NCI-H2171 treated with DMSO at 0.1 percent for 48 hours (cell line): ENCODE measurements around the gene FGGY.
A peak's percentile ranks its signal among the peaks of the same experiment; 100 is the strongest.

ENCODE experiments used
- DNase-seq: peaks from one replicate; lab custom pipeline; 2025; lab: John Stamatoyannopoulos, UW

FGGY gene

GRCh38 chr1:59315529-59316463 is 18.9 kb downstream of the FGGY start:
- no peak for DNase-seq

- no peak for DNase-seq
Observed at GRCh38 chr1:59316497-59317128, 19.7 kb downstream of the FGGY start.

- peak; percentile 11 for DNase-seq
Observed at GRCh38 chr1:59317343-59317742, 20.4 kb downstream of the FGGY start.

GRCh38 chr1:59317780-59318179 is 20.9 kb downstream of the FGGY start:
- no peak for DNase-seq

- DNase-seq, result no peak
Observed at GRCh38 chr1:59318271-59318860, 21.5 kb downstream of the FGGY start.

DNA sequence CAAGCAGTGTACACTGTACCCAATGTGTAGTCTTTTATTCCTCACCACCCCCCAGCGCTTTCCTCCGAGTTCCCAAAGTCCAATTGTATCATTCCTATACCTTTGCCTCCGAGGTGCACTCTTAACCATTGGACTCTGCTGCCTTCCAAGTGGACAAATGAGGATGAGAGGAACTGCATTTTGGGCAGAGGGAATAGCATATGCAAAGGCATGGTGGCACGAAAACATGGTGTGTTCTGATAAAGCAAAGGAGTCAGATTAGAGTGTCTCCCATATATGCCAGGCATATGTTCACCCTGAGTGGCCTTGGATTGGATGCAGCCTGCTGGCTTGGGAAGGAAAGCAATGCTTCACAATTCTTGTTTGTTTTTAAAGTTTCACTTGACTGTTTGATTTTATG is 25.5 kb downstream of the FGGY start:
- DNase-seq, result no peak

- DNase-seq, result no peak
Observed at GRCh38 chr1:59322814-59323213, 25.9 kb downstream of the FGGY start.

DNA sequence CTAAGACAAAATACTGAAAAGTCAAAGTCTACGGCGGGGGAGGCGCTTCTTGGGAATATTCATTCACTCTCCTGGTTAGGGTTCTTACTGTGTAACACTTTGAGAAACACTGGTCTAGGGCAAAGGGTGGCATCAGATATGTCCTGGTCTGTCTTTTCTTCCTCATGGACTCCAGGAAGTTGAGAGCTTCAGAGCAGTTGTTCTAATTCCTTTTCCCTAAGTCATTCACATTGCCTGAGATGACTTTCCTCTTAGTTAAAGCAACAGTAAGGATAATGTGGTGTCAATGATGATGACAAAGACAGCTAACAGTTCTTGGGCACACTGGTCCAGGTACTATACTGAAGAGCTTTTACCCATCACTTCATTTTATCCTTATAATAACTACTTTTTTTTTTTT is 27.0 kb downstream of the FGGY start:
- no peak for DNase-seq

DNA sequence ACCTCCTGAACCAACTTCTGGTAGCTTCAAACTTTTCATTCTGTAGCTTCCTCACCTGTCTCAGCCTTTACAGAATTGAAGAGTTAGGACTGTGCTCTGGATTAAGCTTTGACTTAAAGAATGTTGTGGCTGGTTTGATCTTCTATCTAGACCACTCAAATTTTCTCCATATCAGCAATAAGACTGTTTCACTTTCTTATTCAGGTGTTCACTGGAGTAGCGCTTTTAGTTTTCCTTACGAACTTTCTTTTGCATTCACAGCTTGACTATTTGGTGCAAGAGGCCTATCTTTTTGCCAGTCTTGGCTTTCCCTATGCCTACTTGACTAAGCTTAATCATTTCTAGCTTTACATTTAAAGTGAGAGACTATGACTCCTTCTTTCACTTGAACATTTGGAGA is 31.5 kb downstream of the FGGY start:
- DNase-seq, result no peak

DNA sequence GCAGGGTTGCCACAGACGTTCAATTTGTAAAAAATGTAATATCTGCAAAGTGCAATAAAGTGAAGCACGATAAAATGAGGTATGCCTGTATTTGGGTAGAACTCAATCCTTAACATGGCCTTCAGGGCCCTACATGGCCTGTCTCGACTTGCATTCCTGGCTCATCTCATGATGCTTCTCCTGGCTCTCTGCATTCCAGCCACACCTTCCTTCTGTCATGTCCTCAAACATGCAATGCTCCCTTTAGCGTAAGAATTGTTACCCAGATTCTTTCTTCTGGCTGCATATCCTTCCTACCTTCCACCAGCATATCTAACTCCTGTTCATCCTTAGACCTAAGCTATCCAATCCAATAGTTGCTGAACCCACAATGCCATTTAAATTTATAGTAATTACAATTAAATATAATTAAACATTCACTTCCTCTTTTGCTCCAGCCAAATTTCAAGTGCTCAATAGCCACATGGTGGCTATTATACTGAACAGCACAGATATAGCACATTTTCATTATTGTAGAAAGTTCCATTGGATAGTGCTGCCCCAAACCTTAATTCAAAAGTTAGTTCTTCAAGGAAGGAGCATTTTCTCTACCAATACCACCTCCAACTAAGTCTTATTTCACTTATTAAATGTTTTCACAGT is 32.6 kb downstream of the FGGY start:
- DNase-seq, result no peak

- DNase-seq, result no peak
Observed at GRCh38 chr1:59331686-59332620, 35.1 kb downstream of the FGGY start.

DNA sequence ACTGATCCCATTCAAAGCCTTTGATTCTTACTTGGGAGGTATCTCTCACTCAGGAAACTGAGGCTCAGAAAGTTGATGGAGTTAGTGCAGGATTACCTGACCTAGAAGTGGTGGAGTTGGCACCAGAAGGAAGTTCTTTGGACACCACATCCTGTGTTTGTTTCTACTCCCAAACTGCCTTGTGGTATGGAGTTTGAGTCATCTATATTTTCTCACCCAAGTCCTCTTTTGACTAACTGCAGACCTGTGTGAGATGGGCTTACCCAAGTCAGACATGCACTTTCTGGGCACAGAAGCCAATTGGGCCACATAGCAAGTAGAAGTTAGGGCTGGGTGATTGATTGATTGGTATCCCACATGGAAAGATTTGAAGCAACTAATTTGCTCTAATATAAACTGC is 36.1 kb downstream of the FGGY start:
- DNase-seq, result no peak

- no peak for DNase-seq
Observed at GRCh38 chr1:59333626-59334277, 36.9 kb downstream of the FGGY start.

DNA sequence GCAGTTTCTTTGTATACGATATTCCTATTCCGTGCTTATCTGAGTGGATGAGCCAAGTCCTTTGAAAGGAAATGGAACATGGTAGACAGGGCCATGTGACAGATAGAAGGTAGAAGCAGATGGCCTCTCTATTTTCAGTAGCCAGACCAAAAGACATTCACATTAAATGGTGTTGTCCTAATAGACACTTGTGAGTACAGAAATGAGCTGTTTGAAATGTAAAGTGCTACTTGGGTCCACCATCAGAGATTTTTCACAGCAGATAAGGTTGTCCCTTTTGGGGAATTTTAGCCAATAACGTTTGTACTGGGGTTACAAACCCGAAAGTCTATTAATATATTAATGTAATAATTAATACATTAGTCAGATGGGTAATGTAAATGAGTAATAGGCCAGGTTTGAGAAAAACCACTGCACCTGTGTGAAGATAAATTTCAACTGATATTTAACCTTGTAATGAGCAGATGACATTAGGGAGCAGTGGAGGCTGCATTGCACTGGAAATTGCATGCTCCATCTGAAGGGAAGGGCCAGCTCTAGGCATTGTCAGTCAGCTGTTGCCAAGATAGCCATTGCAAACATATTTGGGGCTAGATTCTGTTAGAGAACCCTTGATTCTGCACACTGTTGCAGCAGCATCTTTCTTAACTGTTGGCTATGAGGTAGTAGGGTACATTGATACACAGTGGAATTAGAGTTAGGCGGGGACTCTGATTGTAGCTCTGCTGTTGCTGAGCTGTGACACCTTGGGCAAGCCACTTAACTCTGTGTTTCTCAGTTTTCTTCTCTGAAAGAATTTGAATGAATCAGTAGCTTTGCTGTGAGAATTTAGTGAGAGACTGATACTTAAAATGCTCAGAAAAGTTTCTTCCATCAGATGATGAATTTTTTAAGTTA is 43.8 kb downstream of the FGGY start:
- no peak for DNase-seq

GRCh38 chr1:59342801-59343575 is 46.1 kb downstream of the FGGY start:
- DNase-seq, result no peak

DNA sequence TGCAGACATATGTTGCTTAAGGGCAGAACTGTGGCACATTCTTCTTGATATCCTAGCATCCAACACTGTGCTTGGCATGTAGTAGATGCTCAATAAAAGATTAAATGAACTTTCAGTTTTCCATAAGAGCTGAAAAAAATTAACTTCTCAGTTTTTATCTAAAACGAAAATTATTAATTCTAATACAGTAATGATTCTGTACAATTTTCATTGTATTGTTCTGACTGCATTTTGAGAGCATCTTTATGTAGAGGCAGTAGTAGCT is 46.6 kb downstream of the FGGY start:
- DNase-seq, result no peak

GRCh38 chr1:59345221-59345620 is 48.3 kb downstream of the FGGY start:
- no peak for DNase-seq

DNA sequence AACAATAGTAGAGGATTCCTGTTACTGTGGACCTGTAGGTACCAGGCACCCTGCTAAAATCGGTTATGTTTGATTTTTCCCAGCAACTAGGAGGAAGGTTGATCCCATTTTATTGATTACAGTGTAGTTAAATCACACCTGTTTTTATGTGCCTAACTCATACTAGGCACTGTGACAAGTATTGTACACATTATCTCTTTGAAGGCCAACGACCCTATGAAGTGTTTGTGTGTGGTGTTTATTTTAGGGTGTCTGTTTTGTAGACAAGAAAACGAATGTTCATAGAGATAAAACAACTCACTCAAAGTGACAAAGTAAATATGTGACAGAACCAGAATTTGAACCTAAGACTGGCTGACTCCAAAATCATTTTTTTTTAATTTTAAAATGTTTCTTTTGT is 49.5 kb downstream of the FGGY start:
- no peak for DNase-seq

DNA sequence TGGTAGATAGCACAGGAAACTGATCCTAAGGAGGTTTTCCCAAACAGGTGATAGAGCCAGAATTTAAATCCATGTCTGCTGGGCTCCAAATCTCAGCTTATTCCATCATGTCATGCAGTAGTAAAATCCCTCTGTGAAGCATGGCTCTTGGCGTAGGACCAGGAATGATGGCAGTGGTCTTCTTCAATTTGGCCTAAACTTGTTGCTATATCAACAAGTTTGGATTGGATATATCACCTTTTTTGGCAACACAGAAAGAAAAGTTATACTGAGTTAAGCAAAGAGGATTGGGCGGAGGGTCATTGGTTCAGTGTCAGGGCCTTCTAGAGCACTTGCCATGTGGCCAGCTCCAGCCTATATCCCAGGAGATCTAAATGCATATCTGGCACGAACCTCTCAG is 52.2 kb downstream of the FGGY start:
- DNase-seq, result no peak
